ENCODE results near the gene HYAL4.
"Not testable (repeated sequence)": the region's sequence is repeated elsewhere in the genome, so short reads cannot be mapped to it uniquely, and the experiment has no call there.

The HYAL4 gene

DNA sequence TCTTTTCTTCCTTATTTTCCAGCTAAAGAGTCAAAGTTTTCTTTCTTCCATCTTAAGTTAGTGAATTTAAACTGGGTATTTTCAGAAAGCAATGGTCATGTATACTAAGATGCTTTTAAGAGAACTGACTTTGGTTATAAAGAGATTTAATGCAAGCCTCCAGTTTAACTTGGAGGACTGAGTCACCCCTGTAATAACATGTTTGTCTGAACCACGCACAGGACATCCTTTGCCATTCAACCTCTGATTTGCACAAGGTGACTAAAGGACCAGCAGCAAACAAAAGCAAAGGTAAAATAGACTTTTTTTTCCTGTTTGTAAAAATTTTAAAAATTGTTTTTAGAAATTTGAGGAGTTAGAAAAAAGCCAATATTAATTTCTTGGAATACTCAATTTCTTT is 2.9 kb downstream of the HYAL4 start:
- no peak for DNase-seq (ENCODE audit: low spot score)

DNA sequence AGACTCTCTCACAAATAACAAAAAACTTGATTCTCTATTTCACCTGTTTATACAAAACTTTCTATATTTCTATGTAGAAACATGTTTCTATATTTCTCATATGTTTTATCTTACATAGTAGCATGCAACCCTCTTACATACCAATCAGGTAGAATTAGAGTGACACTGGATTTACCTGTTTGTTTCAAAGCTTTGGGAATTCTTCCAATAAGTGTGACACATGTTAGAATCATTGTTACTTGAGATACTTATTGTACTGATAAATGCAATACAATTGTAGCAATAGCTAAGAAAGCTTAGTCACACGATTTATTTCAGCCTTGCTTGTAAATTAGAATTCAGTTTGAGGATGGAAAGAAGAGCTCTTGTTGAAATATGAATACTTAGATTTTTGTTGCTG is 4.9 kb downstream of the HYAL4 start:
- no peak for DNase-seq (ENCODE audit: low spot score)

DNA sequence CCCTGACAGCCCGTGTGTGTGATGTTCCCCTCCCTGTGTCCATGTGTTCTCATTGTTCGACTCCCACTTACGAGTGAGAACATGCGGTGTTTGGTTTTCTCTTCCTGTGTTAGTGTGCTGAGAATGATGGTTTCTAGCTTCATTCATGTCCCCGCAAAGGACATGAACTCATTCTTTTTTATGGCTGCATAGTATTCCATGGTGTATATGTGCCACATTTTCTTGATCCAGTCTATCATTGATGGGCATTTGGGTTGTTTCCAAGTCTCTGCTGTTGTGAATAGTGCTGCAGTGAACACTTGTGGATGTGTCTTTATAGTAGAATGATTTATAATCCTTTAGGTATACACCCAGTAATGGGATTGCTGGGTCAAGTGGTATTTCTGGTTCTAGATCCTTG is 6.4 kb downstream of the HYAL4 start:
- not testable (repeated sequence) for DNase-seq (ENCODE audit: low spot score)

DNA sequence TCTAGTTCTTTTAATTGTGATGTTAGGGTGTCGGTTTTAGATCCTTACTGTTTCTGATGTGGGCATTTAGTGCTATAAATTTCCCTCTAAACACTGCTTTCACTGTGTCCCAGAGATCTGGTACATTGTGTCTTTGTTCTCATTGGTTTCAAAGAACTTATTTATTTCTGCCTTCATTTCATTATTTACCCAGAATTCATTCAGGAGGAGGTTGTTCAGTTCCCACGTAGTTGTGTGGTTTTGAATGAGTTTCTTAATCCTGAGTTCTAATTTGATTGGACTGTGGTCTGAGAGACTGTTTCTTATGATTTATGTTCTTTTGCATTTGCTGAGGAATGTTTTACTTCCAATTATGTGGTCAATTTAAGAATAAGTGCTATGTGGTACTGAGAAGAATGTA is 9.3 kb downstream of the HYAL4 start:
- DNase-seq (ENCODE audit: low spot score): not testable (repeated sequence)

DNA sequence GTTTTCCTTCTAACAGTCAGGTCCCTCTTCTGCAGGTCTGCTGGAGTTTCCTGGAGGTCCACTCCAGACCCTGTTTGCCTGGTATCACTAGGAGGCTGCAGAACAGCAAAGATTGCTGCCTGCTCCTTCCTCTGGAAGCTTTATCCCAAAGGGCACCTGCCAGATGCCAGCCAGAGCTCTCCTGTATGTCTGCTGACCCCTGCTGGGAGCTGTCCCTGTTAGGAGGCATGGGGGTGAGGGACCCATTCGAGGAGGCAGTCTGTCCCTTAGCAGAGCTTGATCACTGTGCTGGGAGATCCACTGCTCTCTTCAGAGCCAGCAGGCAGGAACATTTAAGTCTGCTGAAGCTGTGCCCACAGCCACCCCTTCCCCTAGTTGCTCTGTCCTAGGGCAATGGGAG is 11.5 kb downstream of the HYAL4 start:
- not testable (repeated sequence) for DNase-seq (ENCODE audit: low spot score)

DNA sequence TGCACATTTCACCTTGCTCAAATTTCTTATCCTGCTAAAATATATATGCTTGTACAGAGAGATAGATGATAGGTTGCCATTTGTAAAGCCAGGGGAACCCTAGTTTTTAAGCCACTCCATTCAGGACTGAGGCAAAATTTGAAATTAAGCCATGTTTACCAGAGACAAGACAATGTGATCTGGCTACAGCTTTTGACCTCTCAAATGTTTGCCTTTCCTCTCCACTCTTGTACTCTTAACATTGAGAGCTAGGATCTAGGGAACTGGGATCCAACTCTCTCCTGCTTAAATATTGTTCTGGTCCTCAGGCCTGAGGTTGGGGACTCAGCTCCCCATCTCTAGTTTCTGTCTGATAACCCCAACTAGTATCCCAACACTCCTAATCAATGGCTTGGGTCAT is 15.9 kb downstream of the HYAL4 start:
- no peak for DNase-seq (ENCODE audit: low spot score)

DNA sequence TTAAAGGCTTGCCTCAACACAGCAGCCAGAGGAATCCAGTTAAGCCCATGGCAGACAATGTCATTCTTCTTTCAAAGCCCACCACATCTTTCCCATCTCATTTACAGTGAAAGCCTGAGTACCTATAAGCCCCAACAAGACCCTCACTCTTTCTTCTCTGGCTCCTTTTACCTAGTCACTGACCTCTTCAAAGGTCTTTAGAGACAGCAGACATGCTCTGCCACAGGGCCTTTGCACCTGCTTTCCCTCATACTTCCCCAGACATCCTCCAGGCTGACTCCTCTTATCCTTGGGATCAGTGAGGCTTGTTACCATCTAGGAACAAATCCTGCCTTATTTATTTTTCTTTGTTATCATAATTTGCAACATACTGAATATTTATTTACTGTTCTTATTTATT is 17.8 kb downstream of the HYAL4 start:
- no peak for DNase-seq (ENCODE audit: low spot score)

DNA sequence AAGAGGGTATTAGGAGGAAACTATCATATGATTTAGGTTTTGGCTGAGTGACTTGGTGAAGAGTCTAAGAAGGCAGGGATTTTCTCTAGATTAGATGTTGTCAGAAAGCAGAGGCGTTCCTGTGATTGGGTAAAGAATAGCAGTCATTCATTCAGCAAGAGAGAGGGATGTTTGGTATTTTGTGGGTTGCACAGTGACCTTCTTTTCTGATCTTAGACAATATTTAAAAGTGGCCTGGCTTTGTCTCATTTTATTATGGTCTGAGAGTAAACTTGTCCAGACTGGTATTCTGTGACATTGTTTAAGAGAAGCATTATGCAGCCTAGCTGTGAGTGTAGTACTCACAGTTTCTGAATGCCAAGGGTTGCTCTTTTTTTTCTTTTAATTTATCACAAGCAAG is 18.5 kb downstream of the HYAL4 start:
- no peak for DNase-seq (ENCODE audit: low spot score)

DNA sequence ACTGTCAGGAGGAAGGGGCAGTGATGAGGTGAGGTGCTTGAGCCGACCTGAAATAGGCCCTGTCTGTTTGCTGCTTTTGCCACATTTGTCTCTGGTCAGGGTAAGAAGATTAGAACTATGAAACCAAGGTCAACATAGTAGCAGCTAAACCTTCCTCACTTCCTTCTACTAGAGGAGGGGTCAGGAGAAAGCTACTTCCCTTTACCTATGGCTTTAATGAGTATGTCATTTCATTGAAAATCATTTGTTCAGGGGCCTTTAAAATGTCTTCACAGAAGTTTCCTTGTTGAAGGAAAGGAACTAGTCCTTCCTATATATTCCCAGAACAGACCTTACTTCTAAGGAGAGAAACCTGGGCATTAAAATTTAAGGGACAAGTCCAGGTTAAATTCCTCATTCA is 19.0 kb downstream of the HYAL4 start:
- no peak for DNase-seq (ENCODE audit: low spot score)

DNA sequence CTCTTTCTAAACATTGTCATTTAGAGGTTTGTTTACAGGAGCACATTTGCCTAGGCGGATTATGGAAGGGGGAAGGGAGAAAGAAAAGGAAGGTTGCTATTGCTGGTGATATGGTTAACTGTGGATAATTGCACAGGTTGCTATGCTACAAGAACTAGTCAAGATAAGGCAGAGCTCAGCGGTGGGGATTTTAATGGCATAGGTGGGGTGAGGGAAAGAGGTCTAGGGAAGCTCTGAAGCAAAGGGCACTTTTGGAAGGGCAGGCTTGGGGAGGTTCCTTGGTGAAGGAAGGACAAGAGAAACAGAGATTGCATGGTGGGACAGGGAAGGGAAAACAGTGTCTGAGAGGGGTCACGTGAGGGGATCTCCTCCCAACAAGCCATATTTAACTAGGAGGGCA is 19.5 kb downstream of the HYAL4 start:
- DNase-seq (ENCODE audit: low spot score): no peak

DNA sequence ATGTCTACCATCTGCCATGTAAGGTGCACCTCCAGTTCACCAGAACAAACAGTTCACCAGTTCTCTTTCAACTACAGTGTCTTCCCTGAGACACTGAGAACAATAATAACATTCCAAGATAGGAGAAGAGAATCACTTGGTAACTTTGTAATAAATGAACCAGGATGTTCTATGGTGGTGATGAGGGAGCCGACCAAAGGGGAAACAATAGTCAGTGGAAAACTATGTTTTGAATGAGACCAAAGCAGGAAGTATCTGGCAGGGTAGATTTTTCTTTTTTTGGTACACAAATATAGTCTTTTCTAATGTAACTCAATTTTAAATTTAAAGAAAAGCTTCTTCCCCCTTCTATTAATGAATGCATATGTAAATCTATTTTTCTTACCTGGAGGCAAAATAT is 20.0 kb downstream of the HYAL4 start:
- DNase-seq (ENCODE audit: low spot score): no peak

DNA sequence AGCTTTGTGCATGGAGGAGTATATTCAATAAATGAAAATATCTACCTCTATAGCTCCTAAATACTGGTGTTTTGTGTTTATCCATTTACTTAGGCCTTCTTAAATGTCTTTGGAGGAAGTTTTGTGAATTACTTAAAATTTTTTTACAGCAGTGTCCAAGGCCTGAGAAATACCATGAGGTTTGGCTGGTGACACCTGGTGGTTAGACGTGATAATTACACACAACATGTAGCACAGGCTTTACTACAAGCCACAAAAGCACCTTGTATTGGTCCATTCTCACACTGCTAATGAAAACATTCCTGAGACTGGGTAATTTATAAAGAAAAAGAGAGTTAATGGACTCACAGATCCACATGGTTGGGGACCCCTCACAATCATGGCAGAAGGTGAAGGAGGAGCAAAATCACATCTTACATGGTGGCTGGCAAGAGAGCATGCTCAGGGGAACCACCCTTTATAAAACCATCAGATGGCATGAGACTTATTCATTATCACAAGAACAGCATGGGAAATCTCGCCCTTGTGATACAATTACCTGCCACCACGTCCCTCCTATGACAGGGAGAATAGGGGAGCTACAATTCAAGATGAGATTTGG is 20.6 kb downstream of the HYAL4 start:
- peak; percentile 36 for DNase-seq (ENCODE audit: low spot score)

DNA sequence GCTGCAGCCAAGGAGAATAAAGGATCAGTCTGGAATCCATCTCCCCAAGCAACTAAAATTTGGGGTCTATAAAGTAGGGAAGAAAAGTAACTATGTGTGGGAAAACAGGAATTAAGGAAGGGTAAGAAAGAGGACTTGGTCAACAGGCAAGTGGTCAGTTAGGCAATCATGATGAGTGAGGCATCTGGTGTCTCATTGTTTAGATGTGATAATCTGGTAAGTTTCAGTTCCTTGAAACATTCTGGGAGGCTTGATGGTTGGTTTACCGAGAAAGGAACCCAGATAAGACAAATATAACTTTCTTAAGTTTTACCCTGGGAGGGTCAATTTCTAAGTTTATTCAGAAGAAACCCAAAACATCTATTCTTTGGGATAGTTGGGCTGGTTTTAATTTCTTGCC is 22.3 kb downstream of the HYAL4 start:
- no peak for DNase-seq (ENCODE audit: low spot score)

DNA sequence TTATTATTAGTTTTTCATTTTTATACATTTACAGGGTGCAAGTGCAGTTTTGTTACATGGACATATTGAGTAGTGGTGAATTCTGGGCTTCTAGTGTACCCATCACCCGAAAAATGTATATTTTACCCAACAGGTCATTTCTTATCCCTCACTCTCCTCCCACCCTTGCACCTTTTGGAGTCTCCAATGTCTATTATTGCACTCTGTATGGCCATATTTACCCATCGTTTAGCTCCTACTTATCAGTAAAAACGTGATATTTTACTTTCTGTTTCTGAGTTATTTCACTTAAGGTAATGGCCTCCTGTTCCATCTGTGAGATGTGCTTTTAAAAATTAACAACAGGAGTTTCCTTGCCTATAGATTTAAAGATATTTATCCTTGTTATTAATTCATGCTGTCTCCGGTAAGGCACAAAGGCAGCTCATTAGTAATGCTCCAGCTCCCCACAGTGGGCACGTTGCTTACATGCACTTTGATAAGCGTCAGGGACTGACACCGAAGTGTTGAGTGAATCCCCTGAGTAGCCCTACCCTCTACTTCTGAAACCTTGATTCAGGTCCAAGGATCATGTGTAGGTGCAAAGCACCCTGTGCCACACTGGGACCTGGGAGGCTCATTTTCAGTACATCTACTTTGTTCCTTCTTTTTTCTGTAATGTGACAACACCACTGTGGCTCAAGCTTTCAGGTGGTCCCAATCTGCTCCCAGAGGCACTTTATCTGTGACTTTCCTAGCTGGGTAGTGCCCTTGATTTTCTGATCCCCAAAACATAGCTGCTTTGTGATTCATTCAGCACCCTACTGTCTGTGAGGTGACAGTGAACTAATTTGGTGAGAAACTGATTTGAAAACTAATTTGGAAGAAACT is 27.3 kb downstream of the HYAL4 start:
- DNase-seq (ENCODE audit: low spot score): peak; percentile 3

DNA sequence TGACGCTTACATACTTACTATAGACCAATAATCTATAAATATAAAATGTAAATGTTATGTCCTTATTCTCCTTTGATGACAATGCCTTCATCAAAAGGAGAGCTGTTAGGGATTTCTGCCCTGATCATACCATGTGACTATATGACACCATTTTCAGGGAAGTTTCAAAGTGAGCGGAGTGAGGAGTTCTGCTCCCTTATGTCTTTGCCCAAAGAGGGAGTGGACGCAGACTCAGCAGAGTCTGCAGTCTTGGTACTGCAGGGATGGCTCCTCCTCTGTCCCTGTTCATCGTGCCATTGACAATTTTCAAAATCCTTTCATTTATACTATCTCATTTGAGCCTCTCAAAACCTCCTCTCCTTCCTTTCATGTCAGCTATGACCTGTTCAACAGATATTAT is 27.9 kb downstream of the HYAL4 start:
- no peak for DNase-seq (ENCODE audit: low spot score)

DNA sequence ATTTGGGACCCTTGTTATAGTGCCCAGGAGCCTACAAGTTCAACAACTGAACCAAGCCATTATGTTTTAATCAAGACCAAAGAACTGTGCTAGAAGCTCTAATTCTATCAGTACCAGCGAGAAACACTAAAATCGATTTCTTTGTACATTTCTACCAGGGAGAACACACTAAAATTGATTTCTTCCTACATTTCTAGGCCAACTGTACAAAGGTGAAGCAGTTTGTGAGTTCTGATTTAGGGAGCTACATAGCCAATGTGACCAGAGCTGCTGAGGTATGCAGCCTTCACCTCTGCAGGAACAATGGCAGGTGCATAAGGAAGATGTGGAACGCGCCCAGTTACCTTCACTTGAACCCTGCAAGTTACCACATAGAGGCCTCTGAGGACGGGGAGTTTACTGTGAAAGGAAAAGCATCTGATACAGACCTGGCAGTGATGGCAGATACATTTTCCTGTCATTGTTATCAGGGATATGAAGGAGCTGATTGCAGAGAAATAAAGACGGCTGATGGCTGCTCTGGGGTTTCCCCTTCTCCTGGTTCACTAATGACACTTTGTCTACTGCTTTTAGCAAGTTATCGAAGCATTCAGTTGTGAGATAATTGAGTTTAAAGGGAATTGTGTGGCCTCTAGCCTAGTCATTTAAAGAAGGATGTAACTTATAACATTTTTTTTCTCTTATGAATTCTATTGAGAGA is 31.7 kb downstream of the HYAL4 start:
- DNase-seq (ENCODE audit: low spot score): no peak

DNA sequence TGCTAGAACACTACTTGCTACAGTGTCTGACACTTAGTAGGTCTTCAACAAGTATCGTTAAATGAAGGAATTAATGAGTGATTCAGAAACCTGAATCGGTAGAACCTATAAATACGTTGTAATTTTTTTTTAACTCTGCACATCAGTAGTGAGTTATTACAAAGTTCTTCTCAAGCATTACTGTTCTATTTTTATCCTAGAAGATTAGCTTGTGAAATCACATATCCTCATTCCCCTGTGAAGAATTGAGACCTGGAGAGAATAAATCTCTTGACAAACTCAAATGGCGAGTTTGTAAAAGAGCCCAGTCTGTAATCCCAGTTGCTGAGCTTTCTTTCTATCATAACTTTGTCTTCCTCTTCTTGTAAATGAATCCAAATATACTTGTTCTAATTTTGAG is 34.7 kb downstream of the HYAL4 start:
- no peak for DNase-seq (ENCODE audit: low spot score)

DNA sequence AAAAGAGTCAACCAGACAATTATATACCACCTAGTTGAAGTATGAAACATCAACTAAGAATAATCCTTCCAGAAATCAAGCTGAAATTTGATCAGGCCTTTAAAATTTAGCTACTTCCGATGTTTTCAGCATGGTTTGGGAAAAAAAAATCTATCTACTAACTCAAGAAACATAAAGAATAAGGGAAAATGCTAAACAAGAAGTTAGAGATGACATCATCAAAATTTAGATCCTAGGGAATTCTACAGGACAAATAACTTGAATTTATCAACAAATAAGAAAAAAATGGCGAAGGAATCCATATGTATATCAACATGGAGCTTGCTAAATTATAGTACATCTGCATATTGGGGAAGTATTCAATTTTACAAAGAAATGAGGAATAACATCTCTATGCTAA is 36.3 kb downstream of the HYAL4 start:
- DNase-seq (ENCODE audit: low spot score): no peak

DNA sequence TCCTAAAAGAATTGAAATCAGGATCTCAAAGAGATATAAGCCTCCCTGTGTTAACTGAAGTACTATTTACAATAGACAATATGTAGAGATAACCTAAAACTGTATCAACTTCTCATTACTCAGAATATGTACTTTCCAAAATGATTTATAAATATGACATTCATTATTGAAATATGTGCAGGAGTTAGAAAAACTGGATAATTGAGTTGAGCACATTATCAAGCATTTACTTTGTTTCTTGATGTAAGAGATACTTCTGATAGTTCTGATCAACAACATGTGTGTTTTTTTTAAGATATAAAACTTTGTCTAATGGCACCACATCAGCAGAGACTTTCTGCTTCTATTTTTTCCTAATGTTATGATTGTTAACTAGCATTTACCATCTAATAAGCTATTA is 38.2 kb downstream of the HYAL4 start:
- no peak for DNase-seq (ENCODE audit: low spot score)

DNA sequence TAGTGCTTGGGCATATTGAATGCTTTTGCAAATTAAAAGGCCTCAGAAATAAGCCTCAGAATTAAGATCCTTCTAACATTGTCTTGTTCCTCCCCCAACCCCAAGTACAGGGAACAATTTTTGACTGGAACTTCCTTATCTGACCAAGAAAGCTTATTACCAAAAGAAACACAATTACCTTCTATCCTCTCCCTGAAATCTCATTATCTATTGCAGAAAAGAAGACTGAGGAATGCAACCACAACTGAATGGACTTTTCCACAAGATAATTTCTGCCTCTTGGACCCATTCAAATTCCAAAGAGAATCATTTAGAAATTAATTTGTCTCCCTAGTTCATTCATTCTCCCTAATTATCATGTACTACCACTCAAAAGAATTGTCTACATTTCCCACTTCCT is 43.2 kb downstream of the HYAL4 start:
- no peak for DNase-seq (ENCODE audit: low spot score)

DNA sequence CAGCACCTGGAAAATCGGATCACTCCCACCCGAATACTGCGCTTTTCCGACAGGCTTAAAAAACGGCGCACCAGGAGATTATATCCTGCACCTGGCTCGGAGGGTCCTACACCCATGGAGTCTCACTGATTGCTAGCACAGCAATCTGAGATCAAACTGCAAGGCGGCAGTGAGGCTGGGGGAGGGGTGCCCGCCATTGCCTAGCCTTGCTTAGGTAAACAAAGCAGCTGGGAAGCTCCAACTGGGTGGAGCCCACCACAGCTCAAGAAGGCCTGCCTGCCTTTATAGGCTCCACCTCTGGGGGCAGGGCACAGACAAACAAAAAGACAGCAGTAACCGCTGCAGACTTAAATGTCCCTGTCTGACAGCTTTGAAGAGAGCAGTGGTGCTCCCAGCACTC is 49.8 kb downstream of the HYAL4 start:
- DNase-seq (ENCODE audit: low spot score): not testable (repeated sequence)

DNA sequence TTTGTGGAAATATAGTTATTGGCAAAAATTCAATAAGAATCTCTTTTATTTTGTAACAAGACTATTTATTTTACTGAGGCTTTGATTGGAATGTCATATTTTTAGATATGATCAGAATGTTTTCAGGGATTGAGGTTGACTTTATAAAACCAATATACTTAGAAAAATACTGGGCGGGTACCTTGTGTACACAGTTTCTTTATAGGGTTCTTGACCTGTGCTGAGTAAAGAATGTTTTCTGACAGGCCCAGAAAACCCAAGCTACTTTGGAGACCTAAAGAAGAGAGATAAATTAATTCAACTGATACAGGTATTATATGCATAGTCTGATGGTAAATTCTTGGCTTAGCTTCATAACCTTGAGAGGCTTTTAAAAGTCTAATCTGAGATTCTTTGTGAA is 56.1 kb downstream of the HYAL4 start:
- DNase-seq (ENCODE audit: low spot score): no peak

DNA sequence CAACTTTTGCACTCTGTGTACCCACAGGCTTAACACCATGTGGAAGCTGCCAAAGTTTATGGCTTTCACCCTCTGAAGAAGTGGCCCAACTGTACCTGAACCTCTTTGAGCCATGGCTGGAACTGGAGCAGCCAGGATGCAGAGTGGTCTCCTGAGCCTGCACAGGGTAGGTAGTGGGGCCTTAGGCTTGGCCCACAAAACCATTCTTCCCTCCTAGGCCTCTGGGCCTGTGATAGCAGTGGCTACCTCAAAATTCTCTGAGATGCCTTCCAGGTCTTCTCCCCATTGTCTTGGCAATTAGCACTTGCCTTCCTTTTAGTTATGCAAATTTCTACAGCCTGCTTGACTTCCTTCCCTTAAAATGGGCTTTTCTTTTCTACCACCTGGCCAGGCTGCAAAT is 60.7 kb downstream of the HYAL4 start:
- no peak for DNase-seq (ENCODE audit: low spot score)

Data from CD4-positive, alpha-beta T cell treated with Interleukin-6 at 100 ng/mL for 8 hours (primary cell).